Measurements from ENCODE around the gene DMRTC2.
A peak's percentile ranks its signal among the peaks of the same experiment; 100 is the strongest.

DNA sequence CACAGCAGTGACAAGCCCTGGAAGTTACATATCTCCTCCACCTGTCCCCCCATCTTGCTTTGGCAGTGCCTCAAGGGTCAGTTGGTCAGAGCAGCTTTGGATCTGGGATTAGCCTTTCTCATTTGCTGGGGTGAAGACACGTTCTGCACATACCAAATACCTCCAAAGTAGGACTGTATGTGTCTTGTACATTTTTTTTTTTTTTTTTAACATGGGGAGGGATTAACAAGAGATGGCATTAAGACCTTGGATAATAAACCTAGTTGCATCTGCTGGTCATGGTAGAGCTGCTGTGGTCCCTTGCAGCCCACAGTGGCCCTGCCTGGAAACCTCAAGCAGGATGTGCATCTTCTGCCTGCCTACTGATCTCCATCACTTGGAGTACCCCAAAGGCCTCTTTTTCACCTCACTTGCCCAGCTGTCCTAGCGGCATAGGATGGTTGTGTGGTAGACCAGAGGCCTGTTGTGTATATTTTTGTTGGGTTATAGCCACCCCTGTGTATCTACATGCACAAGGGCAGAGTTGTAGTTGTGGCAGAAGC, 17.7 kb downstream of the DMRTC2 start:
- no peak for TF ChIP-seq ZNF644 (tag; IDR thresholded peaks at IDR 0.05; ENCODE audit: low read depth)
- TF ChIP-seq ZBTB43 (CRISPR knock-in tag; IDR thresholded peaks at IDR 0.05) = no peak
- TF ChIP-seq, protein P1, sequence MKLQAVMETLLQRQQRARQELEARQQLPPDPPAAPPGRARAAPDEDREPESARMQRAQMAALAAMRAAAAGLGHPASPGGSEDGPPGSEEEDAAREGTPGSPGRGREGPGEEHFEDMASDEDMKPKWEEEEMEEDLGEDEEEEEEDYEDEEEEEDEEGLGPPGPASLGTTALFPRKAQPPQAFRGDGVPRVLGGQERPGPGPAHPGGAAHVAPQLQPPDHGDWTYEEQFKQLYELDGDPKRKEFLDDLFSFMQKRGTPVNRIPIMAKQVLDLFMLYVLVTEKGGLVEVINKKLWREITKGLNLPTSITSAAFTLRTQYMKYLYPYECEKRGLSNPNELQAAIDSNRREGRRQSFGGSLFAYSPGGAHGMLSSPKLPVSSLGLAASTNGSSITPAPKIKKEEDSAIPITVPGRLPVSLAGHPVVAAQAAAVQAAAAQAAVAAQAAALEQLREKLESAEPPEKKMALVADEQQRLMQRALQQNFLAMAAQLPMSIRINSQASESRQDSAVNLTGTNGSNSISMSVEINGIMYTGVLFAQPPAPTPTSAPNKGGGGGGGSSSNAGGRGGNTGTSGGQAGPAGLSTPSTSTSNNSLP (IDR thresholded peaks at IDR 0.05; ENCODE audit: borderline replicate concordance, low read depth, low read length) = no peak
- no peak for TF ChIP-seq NFRKB (IDR thresholded peaks at IDR 0.05; ENCODE audit: low read depth)
- no peak for TF ChIP-seq ESRRB (CRISPR knock-in tag; IDR thresholded peaks at IDR 0.05; ENCODE audit: borderline replicate concordance)
- TF ChIP-seq CTCF (IDR thresholded peaks at IDR 0.05 in 2 of 3, conservative IDR thresholded peaks at IDR 0.05 in 1 of 3; ENCODE audit: insufficient read depth in 2 of 3, low read depth in 1 of 3, low read length in 3 of 3) = no peak
- peak; percentile 37 for TF ChIP-seq POLR2A (conservative IDR thresholded peaks at IDR 0.05)
- TF ChIP-seq, protein P2, sequence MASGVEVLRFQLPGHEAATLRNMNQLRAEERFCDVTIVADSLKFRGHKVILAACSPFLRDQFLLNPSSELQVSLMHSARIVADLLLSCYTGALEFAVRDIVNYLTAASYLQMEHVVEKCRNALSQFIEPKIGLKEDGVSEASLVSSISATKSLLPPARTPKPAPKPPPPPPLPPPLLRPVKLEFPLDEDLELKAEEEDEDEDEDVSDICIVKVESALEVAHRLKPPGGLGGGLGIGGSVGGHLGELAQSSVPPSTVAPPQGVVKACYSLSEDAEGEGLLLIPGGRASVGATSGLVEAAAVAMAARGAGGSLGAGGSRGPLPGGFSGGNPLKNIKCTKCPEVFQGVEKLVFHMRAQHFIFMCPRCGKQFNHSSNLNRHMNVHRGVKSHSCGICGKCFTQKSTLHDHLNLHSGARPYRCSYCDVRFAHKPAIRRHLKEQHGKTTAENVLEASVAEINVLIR (CRISPR knock-in tag; IDR thresholded peaks at IDR 0.05) = no peak
- no peak for TF ChIP-seq CBX8 (IDR thresholded peaks at IDR 0.05; ENCODE audit: borderline replicate concordance, extremely low read depth, low read depth, low read length, poor library complexity, severe bottlenecking)
- no peak for TF ChIP-seq POLR2AphosphoS2 (IDR thresholded peaks at IDR 0.05; ENCODE audit: low read length)
- no peak for TF ChIP-seq ATF2 (CRISPR knock-in tag; IDR thresholded peaks at IDR 0.05)
- no peak for TF ChIP-seq NFYB (IDR thresholded peaks at IDR 0.05; ENCODE audit: extremely low read depth, insufficient read length)
- no peak for TF ChIP-seq ZBTB34 (CRISPR knock-in tag; IDR thresholded peaks at IDR 0.05)
